Activated CD8-positive, alpha-beta T cell treated with anti-CD3 and anti-CD28 coated beads for 36 hours (primary cell): ENCODE data around the gene ASXL3. TPM values are rescaled to one million over a fixed set of nuclear protein-coding genes. Genes with fewer than 3 reads are reported as not detected.

Experiments used
- ATAC-seq: fragments of 200-7000 bp; cut with Tn5 transposase; one replicate; pipeline ENCODE4 v1.10.0; 2021; ENCODE audit warnings: mild to moderate bottlenecking, moderate library complexity
- CTCF ChIA-PET: fragments of 350-600 bp; sonication (Branson Sonifier 250); formaldehyde crosslinking; loops from one replicate; lab custom pipeline; 2021; ENCODE audit warnings: antibody characterized with exemption; lab: Charles Lee
- POLR2A ChIA-PET: fragments of 350-600 bp; sonication (Branson Sonifier 250); formaldehyde crosslinking; loops from one replicate; lab custom pipeline; 2021; ENCODE audit warnings: antibody characterized with exemption; lab: Charles Lee
- DNase-seq: peaks from one replicate; pipeline ENCODE4 v3.0.0-alpha.2; 2020
- H3K27ac Mint-ChIP-seq: one replicate; pipeline ENCODE4 v1.8.0; 2021; ENCODE audit warnings: mild to moderate bottlenecking, mixed read lengths
- H3K27me3 Mint-ChIP-seq: one replicate; pipeline ENCODE4 v1.8.0; 2021; ENCODE audit warnings: mixed read lengths
- H3K36me3 Mint-ChIP-seq: one replicate; pipeline ENCODE4 v1.8.0; 2021; ENCODE audit warnings: low read depth, mixed read lengths
- H3K4me1 Mint-ChIP-seq: one replicate; pipeline ENCODE4 v1.8.0; 2021; ENCODE audit warnings: low read depth, mixed read lengths
- H3K4me3 Mint-ChIP-seq: one replicate; pipeline ENCODE4 v1.8.0; 2021; ENCODE audit warnings: mild to moderate bottlenecking, moderate library complexity, mixed read lengths
- H3K9me3 Mint-ChIP-seq: one replicate; pipeline ENCODE4 v1.8.0; 2021; ENCODE audit warnings: mixed read lengths
- intact Hi-C: fragments of 100-400 bp; cut with micrococcal nuclease; formaldehyde crosslinking; loops from one replicate; pipeline ENCODE4 v1.10.0; 2022
- total RNA-seq, 2 experiments: library from RNA; stranded (reverse); gene quantifications; one replicate each; pipeline ENCODE4 v1.2.3, GENCODE V29; 2021
- TF ChIP-seq, protein P1 (sequence below): fragments of 200-600 bp; IDR thresholded peaks from one replicate; pipeline ENCODE4 v1.8.0; 2022; ENCODE audit warnings: antibody characterized with exemption, mild to moderate bottlenecking

The ASXL3 gene
- total RNA-seq, 2 experiments from 2014 or later, result not detected

DNA sequence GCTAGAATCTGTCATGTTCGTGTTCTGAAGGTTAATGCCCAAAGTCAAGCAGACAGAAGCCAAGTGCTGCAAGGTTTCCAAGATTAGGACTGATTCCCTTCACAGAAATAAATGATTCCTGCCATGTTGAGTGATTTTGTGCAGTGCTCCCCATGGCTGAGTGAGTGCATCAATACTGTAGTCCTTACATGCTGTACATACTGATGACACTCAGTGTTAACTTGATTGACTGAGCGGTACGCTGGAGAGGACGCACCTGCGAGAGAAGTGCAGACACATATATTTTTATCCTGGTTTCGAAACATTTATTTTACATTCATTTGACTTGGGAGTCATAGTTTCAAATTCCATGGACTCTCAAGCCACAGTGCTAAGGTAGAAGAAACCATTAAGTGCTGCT, 92.0 kb downstream of the ASXL3 start:
- no peak for DNase-seq
- intact Hi-C loops, result no loop called here
- no peak overlapping the region for H3K4me3 Mint-ChIP-seq
- TF ChIP-seq, protein P1, sequence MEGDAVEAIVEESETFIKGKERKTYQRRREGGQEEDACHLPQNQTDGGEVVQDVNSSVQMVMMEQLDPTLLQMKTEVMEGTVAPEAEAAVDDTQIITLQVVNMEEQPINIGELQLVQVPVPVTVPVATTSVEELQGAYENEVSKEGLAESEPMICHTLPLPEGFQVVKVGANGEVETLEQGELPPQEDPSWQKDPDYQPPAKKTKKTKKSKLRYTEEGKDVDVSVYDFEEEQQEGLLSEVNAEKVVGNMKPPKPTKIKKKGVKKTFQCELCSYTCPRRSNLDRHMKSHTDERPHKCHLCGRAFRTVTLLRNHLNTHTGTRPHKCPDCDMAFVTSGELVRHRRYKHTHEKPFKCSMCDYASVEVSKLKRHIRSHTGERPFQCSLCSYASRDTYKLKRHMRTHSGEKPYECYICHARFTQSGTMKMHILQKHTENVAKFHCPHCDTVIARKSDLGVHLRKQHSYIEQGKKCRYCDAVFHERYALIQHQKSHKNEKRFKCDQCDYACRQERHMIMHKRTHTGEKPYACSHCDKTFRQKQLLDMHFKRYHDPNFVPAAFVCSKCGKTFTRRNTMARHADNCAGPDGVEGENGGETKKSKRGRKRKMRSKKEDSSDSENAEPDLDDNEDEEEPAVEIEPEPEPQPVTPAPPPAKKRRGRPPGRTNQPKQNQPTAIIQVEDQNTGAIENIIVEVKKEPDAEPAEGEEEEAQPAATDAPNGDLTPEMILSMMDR, result no peak
- H3K27ac Mint-ChIP-seq, result no peak overlapping the region
- no peaks in the 10 kb centered on the region for H3K27me3 Mint-ChIP-seq
- no peaks in the 10 kb centered on the region for H3K36me3 Mint-ChIP-seq
- no peak for ATAC-seq
- ChIA-PET CTCF (no interaction called here), POLR2A (no interaction called here)
- no peaks in the 10 kb centered on the region for H3K4me1 Mint-ChIP-seq
- peaks cover 9% of the 10 kb centered on the region for H3K9me3 Mint-ChIP-seq

DNA sequence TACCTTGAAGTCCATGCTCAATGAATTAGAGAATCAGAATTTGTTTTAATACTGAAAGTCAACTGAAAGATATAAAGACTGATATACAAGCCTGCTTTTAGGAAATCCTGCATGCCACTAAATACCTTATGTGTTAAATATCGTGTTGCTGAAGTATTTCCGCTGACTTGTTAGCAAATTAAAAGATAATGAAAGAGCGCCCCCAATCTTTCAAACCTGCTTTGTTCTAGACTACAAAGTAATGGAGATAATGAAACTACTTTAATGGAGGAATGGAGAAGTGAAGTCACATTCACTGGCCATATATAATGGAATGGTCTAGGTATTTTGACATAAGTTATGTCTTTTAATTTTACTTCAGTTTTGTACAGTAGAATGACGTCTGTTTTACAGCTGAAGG, 95.7 kb downstream of the ASXL3 start:
- Mint-ChIP-seq H3K4me1 (no peaks in the 10 kb centered on the region), H3K4me3 (no peak overlapping the region), H3K27ac (no peak overlapping the region), H3K27me3 (no peaks in the 10 kb centered on the region), H3K36me3 (no peaks in the 10 kb centered on the region), H3K9me3 (peaks cover 13% of the 10 kb centered on the region)
- intact Hi-C loops, result no loop called here
- CTCF ChIA-PET, result no interaction called here
- POLR2A ChIA-PET, result no interaction called here
- ATAC-seq (no peak), DNase-seq (no peak)
- TF ChIP-seq, protein P1, result no peak

DNA sequence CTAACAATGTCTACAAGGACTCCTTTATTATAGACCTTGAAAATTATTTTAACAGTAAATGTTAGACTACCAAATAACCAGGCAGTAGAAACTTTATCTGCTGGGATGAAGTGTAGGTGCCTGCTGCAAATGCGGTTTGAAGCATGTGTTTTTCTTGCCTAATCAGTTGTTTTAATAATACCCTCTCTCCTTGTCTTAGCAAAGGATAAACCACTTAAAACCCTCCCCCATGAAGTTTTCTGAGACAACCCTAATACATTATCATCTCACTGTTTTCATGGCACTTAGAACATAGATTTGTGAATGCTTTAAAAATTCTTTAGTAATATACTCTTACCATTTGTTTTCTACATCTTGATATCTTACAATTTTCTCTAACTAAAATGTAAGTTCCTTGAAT, 98.6 kb downstream of the ASXL3 start:
- TF ChIP-seq, protein P1, result no peak
- no peak for ATAC-seq
- H3K36me3 Mint-ChIP-seq, result no peaks in the 10 kb centered on the region
- no peaks in the 10 kb centered on the region for H3K4me1 Mint-ChIP-seq
- H3K9me3 Mint-ChIP-seq, result peaks cover 10% of the 10 kb centered on the region
- ChIA-PET POLR2A (no interaction called here), CTCF (no interaction called here)
- no peak for DNase-seq
- intact Hi-C loops, result no loop called here
- no peak overlapping the region for H3K4me3 Mint-ChIP-seq
- H3K27ac Mint-ChIP-seq, result no peak overlapping the region
- H3K27me3 Mint-ChIP-seq, result no peaks in the 10 kb centered on the region

DNA sequence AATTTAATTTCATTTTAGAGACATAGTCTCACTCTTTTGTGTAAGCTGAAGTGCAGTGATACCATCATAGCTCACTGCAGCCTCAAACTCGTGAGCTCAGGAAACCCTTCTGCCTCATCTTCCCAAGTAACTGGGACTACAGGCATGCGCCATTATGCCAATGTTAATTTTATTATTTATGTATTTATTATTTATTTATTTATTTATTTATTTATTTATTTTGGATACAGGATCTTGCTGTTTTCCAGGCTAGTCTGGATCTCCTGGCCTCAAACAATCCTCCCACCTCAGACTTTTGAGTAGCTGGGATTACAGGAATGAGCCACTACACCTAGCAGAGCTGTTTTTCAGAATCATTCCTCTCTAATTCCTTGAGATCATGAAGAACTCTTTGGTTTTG, 99.9 kb downstream of the ASXL3 start:
- ATAC-seq, result no peak
- POLR2A ChIA-PET, result no interaction called here
- Mint-ChIP-seq H3K9me3 (peaks cover 10% of the 10 kb centered on the region), H3K4me1 (no peaks in the 10 kb centered on the region), H3K27ac (no peak overlapping the region), H3K36me3 (no peaks in the 10 kb centered on the region), H3K4me3 (no peak overlapping the region), H3K27me3 (no peaks in the 10 kb centered on the region)
- TF ChIP-seq, protein P1, result no peak
- DNase-seq, result no peak
- intact Hi-C loops, result no loop called here
- CTCF ChIA-PET, result no interaction called here

DNA sequence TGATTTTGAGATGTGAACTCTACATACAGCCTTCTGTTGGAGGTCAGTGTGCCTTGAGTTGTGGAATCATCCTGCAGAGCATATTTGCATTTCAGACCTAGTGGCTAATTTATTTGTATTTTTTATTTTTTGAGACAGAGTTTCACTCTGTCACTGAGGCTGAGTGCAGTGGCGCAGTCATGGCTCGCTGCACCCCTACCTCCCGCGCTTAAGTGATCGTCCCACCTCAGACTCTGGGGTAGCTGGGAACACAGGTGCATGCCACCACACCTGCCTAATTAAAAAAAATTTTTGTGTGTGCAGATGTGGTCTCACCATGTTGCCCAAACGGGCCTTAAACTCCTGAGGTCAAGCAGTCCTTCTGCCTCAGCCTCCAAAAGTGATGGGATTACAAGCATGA, 104.4 kb downstream of the ASXL3 start:
- intact Hi-C loops, result no loop called here
- ATAC-seq (no peak), DNase-seq (no peak)
- H3K9me3 Mint-ChIP-seq, result peaks cover 10% of the 10 kb centered on the region
- no peaks in the 10 kb centered on the region for H3K36me3 Mint-ChIP-seq
- TF ChIP-seq, protein P1, result no peak
- no peak overlapping the region for H3K27ac Mint-ChIP-seq
- ChIA-PET CTCF (no interaction called here), POLR2A (no interaction called here)
- no peaks in the 10 kb centered on the region for H3K4me1 Mint-ChIP-seq
- H3K27me3 Mint-ChIP-seq, result no peaks in the 10 kb centered on the region
- H3K4me3 Mint-ChIP-seq, result no peak overlapping the region
